ENCODE data around the gene FAM228B.
"Not testable (repeated sequence)": the region's sequence is repeated elsewhere in the genome, so short reads cannot be mapped to it uniquely, and the experiment has no call there.

Gene FAM228B

GRCh38 chr2:24123195-24123921 is at the start of gene FAM228B, which contains the start of gene PFN4:
TSS of gene FAM228B (plus strand) at chr2:24123469. CDS start at chr2:24124362, 893 bp downstream.
TSS of gene PFN4 (minus strand) at chr2:24123334. CDS start at chr2:24122535, 799 bp downstream.
- DNase-seq (ENCODE audit: low read depth in 4 of 4, low spot score in 1 of 4), result peak; percentile 24 to 66 (median 44)

- DNase-seq (ENCODE audit: low read depth in 4 of 4, low spot score in 1 of 4), result no peak
Observed at GRCh38 chr2:24073816-24074215, 49.5 kb upstream of the FAM228B start.

GRCh38 chr2:24075259-24075658 is 48.0 kb upstream of the FAM228B start:
- DNase-seq (ENCODE audit: low read depth in 4 of 4, low spot score in 1 of 4), result no peak

- DNase-seq (ENCODE audit: low read depth in 4 of 4, low spot score in 1 of 4), result peak; percentile 96 to 99 (median 96)
Observed at GRCh38 chr2:24075915-24076848, 47.1 kb upstream of the FAM228B start, which contains the start of gene SF3B6. TSS of gene SF3B6 (minus strand) at chr2:24076326. CDS start at chr2:24076229, 97 bp downstream.

- peak in 1 of 4 experiments; percentile 3 for DNase-seq (ENCODE audit: low read depth in 4 of 4, low spot score in 1 of 4)
Observed at GRCh38 chr2:24076849-24077534, 46.3 kb upstream of the FAM228B start.

GRCh38 chr2:24077535-24077877 is 45.8 kb upstream of the FAM228B start:
- no peak for DNase-seq (ENCODE audit: low read depth in 4 of 4, low spot score in 1 of 4)

- DNase-seq (ENCODE audit: low read depth in 4 of 4, low spot score in 1 of 4), result no peak
Observed at GRCh38 chr2:24077879-24078278, 45.4 kb upstream of the FAM228B start.

- no peak for DNase-seq (ENCODE audit: low read depth in 4 of 4, low spot score in 1 of 4)
Observed at GRCh38 chr2:24080701-24081100, 42.6 kb upstream of the FAM228B start.

- no peak for DNase-seq (ENCODE audit: low read depth in 4 of 4, low spot score in 1 of 4)
Observed at GRCh38 chr2:24082787-24083566, 40.3 kb upstream of the FAM228B start.

- no peak for DNase-seq (ENCODE audit: low read depth in 4 of 4, low spot score in 1 of 4)
Observed at GRCh38 chr2:24083567-24084385, 39.5 kb upstream of the FAM228B start.

- peak; percentile 71 to 78 (median 75) for DNase-seq (ENCODE audit: low read depth in 4 of 4, low spot score in 1 of 4)
Observed at GRCh38 chr2:24084386-24085199, 38.7 kb upstream of the FAM228B start, which contains the start of gene TP53I3. TSS of gene TP53I3 (minus strand) at chr2:24084834. CDS start at chr2:24084326, 508 bp downstream.

GRCh38 chr2:24085200-24085489 is 38.1 kb upstream of the FAM228B start:
- DNase-seq (ENCODE audit: low read depth in 4 of 4, low spot score in 1 of 4), result no peak

GRCh38 chr2:24086241-24086640 is 37.0 kb upstream of the FAM228B start:
- DNase-seq (ENCODE audit: low read depth in 4 of 4, low spot score in 1 of 4), result no peak

GRCh38 chr2:24087032-24087431 is 36.2 kb upstream of the FAM228B start:
- DNase-seq (ENCODE audit: low read depth in 4 of 4, low spot score in 1 of 4), result no peak

- no peak for DNase-seq (ENCODE audit: low read depth in 4 of 4, low spot score in 1 of 4)
Observed at GRCh38 chr2:24088821-24089359, 34.4 kb upstream of the FAM228B start.

- DNase-seq (ENCODE audit: low read depth in 4 of 4, low spot score in 1 of 4), result not testable (repeated sequence)
Observed at GRCh38 chr2:24093270-24093669, 30.0 kb upstream of the FAM228B start.

GRCh38 chr2:24095171-24095677 is 28.0 kb upstream of the FAM228B start:
- not testable (repeated sequence) for DNase-seq (ENCODE audit: low read depth in 4 of 4, low spot score in 1 of 4)

GRCh38 chr2:24100732-24101131 is 22.5 kb upstream of the FAM228B start:
- DNase-seq (ENCODE audit: low read depth in 4 of 4, low spot score in 1 of 4), result not testable (repeated sequence)
